CD4-positive, alpha-beta T cell treated with Interleukin-15 for 4 hours (primary cell): ENCODE data around the gene USH2A.

ENCODE experiments used
- DNase-seq: peaks from one replicate; pipeline ENCODE4 v3.0.0-alpha.2; 2020; ENCODE audit warnings: low spot score

Gene USH2A

GRCh38 chr1:215590779-215591491 lies 832.3 kb downstream of the USH2A start:
- no peak for DNase-seq

- no peak for DNase-seq
These were observed 833.4 kb downstream of the USH2A start for GRCh38 chr1:215589650-215590435.

- DNase-seq: no peak
These were observed 838.9 kb downstream of the USH2A start for GRCh38 chr1:215584389-215584788.

GRCh38 chr1:215583185-215583749 lies 840.0 kb downstream of the USH2A start:
- no peak for DNase-seq

- DNase-seq: no peak
These were observed 841.4 kb downstream of the USH2A start for GRCh38 chr1:215581896-215582295.
